Type B pancreatic cell (in vitro differentiated cells): Measurements from ENCODE around the gene CDH5. TPM values are rescaled to one million over a fixed set of nuclear protein-coding genes. Genes with fewer than 3 reads are reported as not detected.

ENCODE experiments used
- DNase-seq: peaks from one replicate; pipeline ENCODE4 v3.0.0; 2021; ENCODE audit warnings: mixed read lengths; ENCODE audit not compliant: unreplicated experiment; ENCODE audit errors: extremely low spot score
- H3K27ac Mint-ChIP-seq: 2 replicates; pipeline ENCODE4 v1.8.0; 2021; ENCODE audit warnings: mild to moderate bottlenecking, mixed read lengths
- H3K27me3 Mint-ChIP-seq: 2 replicates; pipeline ENCODE4 v1.8.0; 2021; ENCODE audit warnings: mixed read lengths
- H3K36me3 Mint-ChIP-seq: 2 replicates; pipeline ENCODE4 v1.8.0; 2021; ENCODE audit warnings: mixed read lengths
- H3K4me1 Mint-ChIP-seq: one replicate; pipeline ENCODE4 v1.8.0; 2021; ENCODE audit warnings: mixed read lengths; ENCODE audit not compliant: unreplicated experiment
- H3K4me3 Mint-ChIP-seq: 2 replicates; pipeline ENCODE4 v1.8.0; 2021; ENCODE audit warnings: mild to moderate bottlenecking, mixed read lengths
- H3K9me3 Mint-ChIP-seq: 2 replicates; pipeline ENCODE4 v1.8.0; 2021; ENCODE audit warnings: mixed read lengths
- total RNA-seq: library from RNA; stranded (reverse); gene quantifications from 2 replicates; pipeline ENCODE4 v1.2.1, GENCODE V29; 2021; ENCODE audit warnings: low replicate concordance
- TF ChIP-seq, protein P1 (sequence below): fragments of 200-600 bp; sonication (generic); conservative IDR thresholded peaks from 2 replicates; pipeline ENCODE4 v1.5.0; 2021; ENCODE audit warnings: antibody characterized with exemption, mild to moderate bottlenecking

The CDH5 gene
- total RNA-seq, 1 donor from 2014 or later = 0.46 TPM

DNA sequence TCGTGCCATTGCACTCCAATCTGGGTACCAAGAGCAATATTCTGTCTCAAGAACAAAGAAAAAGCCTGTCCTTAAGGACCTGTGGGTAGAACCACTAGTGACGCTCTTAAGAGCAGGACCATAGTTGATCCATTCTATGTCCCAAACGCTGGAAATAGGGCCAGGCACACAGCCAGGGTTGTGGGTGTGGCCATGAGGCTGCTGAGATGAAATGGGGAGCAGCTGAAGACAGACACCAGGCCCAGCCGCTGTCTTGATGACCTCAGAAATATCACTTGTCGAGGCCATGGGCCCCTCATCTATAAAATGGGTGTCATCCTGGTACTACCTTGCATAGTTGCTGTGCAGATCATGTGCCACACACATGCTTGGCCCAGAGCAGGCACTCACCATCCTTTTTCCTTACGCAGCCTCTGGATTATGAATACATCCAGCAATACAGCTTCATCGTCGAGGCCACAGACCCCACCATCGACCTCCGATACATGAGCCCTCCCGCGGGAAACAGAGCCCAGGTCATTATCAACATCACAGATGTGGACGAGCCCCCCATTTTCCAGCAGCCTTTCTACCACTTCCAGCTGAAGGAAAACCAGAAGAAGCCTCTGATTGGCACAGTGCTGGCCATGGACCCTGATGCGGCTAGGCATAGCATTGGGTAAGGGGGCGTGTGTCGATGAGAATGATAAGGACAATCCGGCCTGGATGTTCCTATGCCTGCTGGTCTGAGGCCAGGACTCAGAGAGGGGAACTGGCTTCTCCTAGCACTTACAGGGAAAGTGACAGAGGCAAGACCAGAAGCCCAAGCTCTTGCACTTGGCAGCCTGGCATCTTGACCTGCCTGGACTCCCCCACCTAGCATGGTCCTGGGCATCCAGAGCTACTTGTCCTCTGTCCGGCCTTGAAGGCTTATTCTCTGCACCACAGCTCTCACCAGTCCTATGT, 25.5 kb downstream of the CDH5 start:
- Mint-ChIP-seq H3K27me3 (no peaks in the 10 kb centered on the region), H3K27ac (no peak overlapping the region), H3K4me3 (no peak overlapping the region), H3K36me3 (no peaks in the 10 kb centered on the region), H3K9me3 (no peaks in the 10 kb centered on the region), H3K4me1 (no peaks in the 10 kb centered on the region)
- TF ChIP-seq, protein P1, sequence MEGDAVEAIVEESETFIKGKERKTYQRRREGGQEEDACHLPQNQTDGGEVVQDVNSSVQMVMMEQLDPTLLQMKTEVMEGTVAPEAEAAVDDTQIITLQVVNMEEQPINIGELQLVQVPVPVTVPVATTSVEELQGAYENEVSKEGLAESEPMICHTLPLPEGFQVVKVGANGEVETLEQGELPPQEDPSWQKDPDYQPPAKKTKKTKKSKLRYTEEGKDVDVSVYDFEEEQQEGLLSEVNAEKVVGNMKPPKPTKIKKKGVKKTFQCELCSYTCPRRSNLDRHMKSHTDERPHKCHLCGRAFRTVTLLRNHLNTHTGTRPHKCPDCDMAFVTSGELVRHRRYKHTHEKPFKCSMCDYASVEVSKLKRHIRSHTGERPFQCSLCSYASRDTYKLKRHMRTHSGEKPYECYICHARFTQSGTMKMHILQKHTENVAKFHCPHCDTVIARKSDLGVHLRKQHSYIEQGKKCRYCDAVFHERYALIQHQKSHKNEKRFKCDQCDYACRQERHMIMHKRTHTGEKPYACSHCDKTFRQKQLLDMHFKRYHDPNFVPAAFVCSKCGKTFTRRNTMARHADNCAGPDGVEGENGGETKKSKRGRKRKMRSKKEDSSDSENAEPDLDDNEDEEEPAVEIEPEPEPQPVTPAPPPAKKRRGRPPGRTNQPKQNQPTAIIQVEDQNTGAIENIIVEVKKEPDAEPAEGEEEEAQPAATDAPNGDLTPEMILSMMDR = no peak
- peak; percentile 45 for DNase-seq

GRCh38 chr16:66395806-66396555, 29.5 kb downstream of the CDH5 start:
- H3K4me3 Mint-ChIP-seq = no peak overlapping the region
- no peak overlapping the region for H3K27ac Mint-ChIP-seq
- H3K4me1 Mint-ChIP-seq = peaks cover 8% of the 10 kb centered on the region
- H3K9me3 Mint-ChIP-seq = no peaks in the 10 kb centered on the region
- H3K27me3 Mint-ChIP-seq = no peaks in the 10 kb centered on the region
- no peaks in the 10 kb centered on the region for H3K36me3 Mint-ChIP-seq
- DNase-seq = no peak
- TF ChIP-seq, protein P1 = no peak

- H3K9me3 Mint-ChIP-seq = no peaks in the 10 kb centered on the region
- H3K4me1 Mint-ChIP-seq = peaks cover 11% of the 10 kb centered on the region
- no peak for DNase-seq
- no peaks in the 10 kb centered on the region for H3K27me3 Mint-ChIP-seq
- no peaks in the 10 kb centered on the region for H3K36me3 Mint-ChIP-seq
- TF ChIP-seq, protein P1 = no peak
- H3K27ac Mint-ChIP-seq = no peak overlapping the region
- no peak overlapping the region for H3K4me3 Mint-ChIP-seq
Measured at GRCh38 chr16:66397736-66398433, 31.4 kb downstream of the CDH5 start.

DNA sequence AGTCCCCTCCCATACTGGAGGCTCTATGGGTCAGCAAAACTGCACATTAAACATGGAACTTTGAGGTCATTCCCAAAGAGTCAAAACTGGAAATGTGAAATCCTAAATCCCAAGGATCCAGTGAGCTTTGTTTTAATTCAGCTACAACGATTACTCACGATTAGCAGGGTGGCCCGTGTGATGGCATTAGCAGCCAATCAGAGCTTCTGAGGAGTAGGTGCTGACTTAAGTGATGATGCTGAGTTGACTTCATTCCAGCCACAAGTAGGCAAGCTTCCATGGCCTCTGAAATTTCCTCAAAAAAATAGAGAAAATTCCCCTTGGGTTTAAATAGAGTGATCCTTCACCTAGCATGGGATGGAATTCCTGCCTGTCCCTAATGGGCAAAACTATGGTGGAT, 32.5 kb downstream of the CDH5 start:
- H3K27me3 Mint-ChIP-seq = no peaks in the 10 kb centered on the region
- H3K27ac Mint-ChIP-seq = no peak overlapping the region
- H3K9me3 Mint-ChIP-seq = no peaks in the 10 kb centered on the region
- peaks cover 11% of the 10 kb centered on the region for H3K4me1 Mint-ChIP-seq
- H3K4me3 Mint-ChIP-seq = no peak overlapping the region
- TF ChIP-seq, protein P1 = no peak
- DNase-seq = peak; percentile 8
- no peaks in the 10 kb centered on the region for H3K36me3 Mint-ChIP-seq

DNA sequence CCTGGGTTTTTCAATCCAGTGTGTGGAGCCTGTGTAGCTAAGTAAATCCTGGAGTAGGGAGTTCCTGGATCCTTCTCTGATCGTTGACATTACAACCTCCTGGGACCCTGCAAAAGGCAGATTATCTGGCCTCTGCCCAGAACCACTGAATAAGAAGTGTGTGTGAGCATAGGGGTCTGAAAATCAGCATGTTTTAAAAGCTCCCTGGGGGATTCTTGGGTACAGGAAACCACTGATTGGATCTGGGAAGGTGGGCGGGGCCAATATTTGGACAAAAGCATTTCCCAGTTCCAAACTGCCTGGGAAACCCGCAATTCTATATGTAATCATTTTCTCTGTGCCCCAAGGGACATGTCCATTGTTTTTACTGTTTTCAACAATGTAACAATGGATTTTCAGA, 33.4 kb downstream of the CDH5 start:
- peak; percentile 32 for DNase-seq
- Mint-ChIP-seq H3K36me3 (no peaks in the 10 kb centered on the region), H3K27me3 (peaks cover 2% of the 10 kb centered on the region), H3K4me3 (no peak overlapping the region), H3K9me3 (no peaks in the 10 kb centered on the region), H3K27ac (no peak overlapping the region), H3K4me1 (peaks cover 11% of the 10 kb centered on the region)
- TF ChIP-seq, protein P1 = no peak
